A549 (cell line): ENCODE data around the gene TC2N. TPM values are rescaled to one million over a fixed set of nuclear protein-coding genes. Genes with fewer than 3 reads are reported as not detected.
A peak's percentile ranks its signal among the peaks of the same experiment; 100 is the strongest.

Source experiments
- ATAC-seq, 2 experiments: fragments of 200-7000 bp in 1 of 2; fragments of >200 bp in 1 of 2; cut with Nextera tagmentation in 1 of 2; cut with Tn5 transposase in 1 of 2; 3 replicates each; pipeline versions ENCODE4 v1.8.0 to v1.9.1; 2018 to 2020; ENCODE audit warnings: mild to moderate bottlenecking in 1 of 2, moderate library complexity in 1 of 2
- CTCF ChIA-PET: fragments of 300-600 bp; sonication (Branson Sonifier 250); formaldehyde crosslinking; extraction: SDS; loops from one replicate; lab custom pipeline; 2021; ENCODE audit warnings: antibody characterized with exemption, inconsistent platforms; lab: Yijun Ruan, JAX
- POLR2A ChIA-PET: fragments of 350-600 bp; formaldehyde crosslinking; extraction: SDS; loops from one replicate; lab custom pipeline; 2021; ENCODE audit warnings: antibody characterized with exemption, inconsistent platforms; lab: Yijun Ruan, JAX
- DNase-seq, 2 experiments: peaks; one replicate each; pipeline versions ENCODE4 v3.0.0 to v3.0.0-alpha.2; 2011 to 2016; ENCODE audit warnings: low read depth in 1 of 2, low spot score in 1 of 2
- FAIRE-seq: peaks from 2 replicates; lab custom pipeline; 2011; peaks lifted over from hg19 to GRCh38; lab: Jason Lieb, UNC
- H3K27ac ChIP-seq, 2 experiments: fragments of >200 bp; sonication (Bioruptor Twin); formaldehyde crosslinking; 3 replicates each; pipeline ENCODE4 v1.5.1; 2016 to 2017
- H3K4me1 ChIP-seq: fragments of >200 bp; sonication (Bioruptor Twin); formaldehyde crosslinking; 3 replicates; pipeline ENCODE4 v1.6.1; 2016
- H3K4me2 ChIP-seq: fragments of >200 bp; sonication (Bioruptor Twin); formaldehyde crosslinking; 3 replicates; pipeline ENCODE4 v1.6.1; 2016
- H3K4me3 ChIP-seq: fragments of >200 bp; sonication (Bioruptor Twin); formaldehyde crosslinking; 3 replicates; pipeline ENCODE4 v1.5.1; 2016
- H3K9me3 ChIP-seq: fragments of >200 bp; sonication (Bioruptor Twin); formaldehyde crosslinking; 3 replicates; pipeline ENCODE4 v1.6.1; 2016
- CHD2 ChIP-seq: fragments of 150-350 bp; IDR thresholded peaks from 2 replicates; pipeline ENCODE4 v1.6.1; 2014; ENCODE audit warnings: low read length; ENCODE audit not compliant: partially characterized antibody
- CHD4 ChIP-seq: fragments of 200-600 bp; sonication (generic); IDR thresholded peaks from 2 replicates; pipeline ENCODE4 v1.6.1; 2016; ENCODE audit warnings: antibody characterized with exemption, mild to moderate bottlenecking, borderline replicate concordance
- E2F6 ChIP-seq: IDR thresholded peaks from 2 replicates; pipeline ENCODE4 v1.6.1; 2012; ENCODE audit warnings: low read depth, borderline replicate concordance
- EHMT2 ChIP-seq: fragments of 200-600 bp; sonication (generic); IDR thresholded peaks from 2 replicates; pipeline ENCODE4 v1.6.1; 2016; ENCODE audit warnings: antibody characterized with exemption, low read depth, mild to moderate bottlenecking, moderate library complexity
- ELK1 ChIP-seq: fragments of 150-350 bp; IDR thresholded peaks from 2 replicates; pipeline ENCODE4 v1.6.1; 2014; ENCODE audit warnings: low read depth, mild to moderate bottlenecking, low read length
- EP300 ChIP-seq, 2 experiments: fragments of >200 bp; sonication (Bioruptor Twin); formaldehyde crosslinking; IDR thresholded peaks; 2 replicates in 1 of 2; 3 replicates in 1 of 2; pipeline ENCODE4 v1.6.1; 2016 to 2017
- FOSB ChIP-seq: fragments of 250-450 bp; sonication (Bioruptor Pico); IDR thresholded peaks from 2 replicates; pipeline ENCODE4 v1.5.0; 2020; ENCODE audit warnings: mild to moderate bottlenecking, moderate library complexity
- HDAC2 ChIP-seq: fragments of 200-600 bp; sonication (generic); IDR thresholded peaks from 2 replicates; pipeline ENCODE4 v1.6.1; 2016
- HEYL ChIP-seq: fragments of 250-450 bp; sonication (Bioruptor Pico); IDR thresholded peaks from 2 replicates; pipeline ENCODE4 v1.8.0; 2021; ENCODE audit warnings: mild to moderate bottlenecking, moderate library complexity
- HOXA7 ChIP-seq: fragments of 250-450 bp; sonication (Bioruptor Pico); IDR thresholded peaks from 2 replicates; pipeline ENCODE4 v1.5.0; 2020; ENCODE audit warnings: mild to moderate bottlenecking, moderate library complexity
- JUNB ChIP-seq: fragments of >200 bp; sonication (Bioruptor Twin); formaldehyde crosslinking; IDR thresholded peaks from 2 replicates; pipeline ENCODE4 v1.6.1; 2016
- KDM5A ChIP-seq: fragments of 200-600 bp; sonication (generic); IDR thresholded peaks from 2 replicates; pipeline ENCODE4 v1.6.1; 2016; ENCODE audit warnings: antibody characterized with exemption, mild to moderate bottlenecking
- MAFK ChIP-seq: fragments of 450-650 bp; IDR thresholded peaks from 2 replicates; pipeline ENCODE4 v1.6.1; 2014; ENCODE audit not compliant: partially characterized antibody
- MAX ChIP-seq: IDR thresholded peaks from 2 replicates; pipeline ENCODE4 v1.6.1; 2012
- MAZ ChIP-seq: fragments of 150-350 bp; IDR thresholded peaks from 2 replicates; pipeline ENCODE4 v1.6.1; 2014; ENCODE audit warnings: antibody characterized with exemption, low read depth, low read length, borderline replicate concordance
- POLR2A ChIP-seq: IDR thresholded peaks from 2 replicates; pipeline ENCODE4 v1.6.1; 2012; ENCODE audit warnings: mild to moderate bottlenecking, low read length
- POLR2AphosphoS2 ChIP-seq: conservative IDR thresholded peaks from 2 replicates; pipeline ENCODE4 v1.6.1; 2012; ENCODE audit warnings: low read length, improper control_type of control experiment, inconsistent platforms
- RNF2 ChIP-seq: fragments of 200-600 bp; sonication (generic); IDR thresholded peaks from 2 replicates; pipeline ENCODE4 v1.6.1; 2016; ENCODE audit warnings: low read depth, mild to moderate bottlenecking, antibody characterized with exemption, moderate library complexity, borderline replicate concordance
- ZC3H11A ChIP-seq: fragments of 450-650 bp; IDR thresholded peaks from 2 replicates; pipeline ENCODE4 v1.6.1; 2014; ENCODE audit warnings: antibody characterized with exemption, mild to moderate bottlenecking
- ZNF302 ChIP-seq: fragments of 250-450 bp; sonication (Bioruptor Pico); IDR thresholded peaks from 2 replicates; pipeline ENCODE4 v1.9.0; 2021; ENCODE audit warnings: inconsistent platforms, mild to moderate bottlenecking, moderate library complexity
- ZSCAN20 ChIP-seq: fragments of 250-450 bp; sonication (Bioruptor Pico); IDR thresholded peaks from 2 replicates; pipeline ENCODE4 v1.8.0; 2022; ENCODE audit warnings: mild to moderate bottlenecking, moderate library complexity
- WGBS: methylation state at CpG from one replicate; pipeline ENCODE4 v1.1.6; 2017; ENCODE audit errors: missing lambda C conversion rate; 5-methylcytosine and 5-hydroxymethylcytosine counted together
- polyA plus RNA-seq, 4 experiments: library from polyadenylated mRNA; depleted of rRNA in 3 of 4; stranded (reverse); fragments of >200 nt; fragmentation: RNase III in 1 of 4; extraction: RNeasy Plus Mini Kit Qiagen cat#74134 plus additional on column Dnase treatment in 1 of 4; gene quantifications; 2 replicates in 3 of 4; 3 replicates in 1 of 4; pipeline ENCODE4 v1.2.3, GENCODE V29; 2011 to 2017

The TC2N gene
- polyA plus RNA-seq, 2 of the 4 experiments (the other 2 are of a cell fraction), result 0.43 to 5.5 TPM

GRCh38 chr14:91876492-91876891, 9.2 kb upstream of the TC2N start:
- H3K4me3 ChIP-seq, result no peak overlapping the region
- no peaks in the 10 kb centered on the region for H3K9me3 ChIP-seq
- CTCF ChIA-PET, result no interaction called here
- H3K27ac ChIP-seq, result no peak overlapping the region
- POLR2A ChIA-PET, result interaction anchor here (0.7 kb wide), 1 partner anchor 863 kb away, joined by 3 read pairs; no protein-coding TSS in a partner anchor
- TF ChIP-seq MAZ, result no peak
- no peak for TF ChIP-seq ELK1
- no peak for TF ChIP-seq FOSB (CRISPR knock-in tag)
- no peak for TF ChIP-seq POLR2AphosphoS2
- no peak for TF ChIP-seq JUNB
- TF ChIP-seq MAX, result no peak
- TF ChIP-seq POLR2A, result no peak
- TF ChIP-seq MAFK, result no peak
- no peak for TF ChIP-seq EHMT2
- no peak for TF ChIP-seq CHD2
- no peak for TF ChIP-seq ZNF302 (CRISPR knock-in tag)
- TF ChIP-seq EP300 (IDR thresholded peaks at IDR 0.05), result no peak
- no peak for TF ChIP-seq KDM5A
- no peak for TF ChIP-seq CHD4
- TF ChIP-seq E2F6, result no peak
- TF ChIP-seq RNF2, result no peak
- no peak for TF ChIP-seq HDAC2
- TF ChIP-seq ZSCAN20 (CRISPR knock-in tag), result no peak
- TF ChIP-seq HEYL (CRISPR knock-in tag), result no peak
- H3K4me2 ChIP-seq, result no peak overlapping the region
- FAIRE-seq (no peak), ATAC-seq (no peak), DNase-seq (no peak)
- H3K4me1 ChIP-seq, result peaks cover 32% of the 10 kb centered on the region
- WGBS, result 85% methylated on average over 6 of the region's 6 CpGs

GRCh38 chr14:91875525-91876286, 8.4 kb upstream of the TC2N start:
- POLR2A ChIA-PET, result no interaction called here
- DNase-seq (no peak), FAIRE-seq (no peak), ATAC-seq (no peak)
- 59% methylated on average over 9 of the region's 9 CpGs for WGBS
- H3K4me3 ChIP-seq, result no peak overlapping the region
- CTCF ChIA-PET, result no interaction called here
- peak overlapping the region; percentile 34 to 46; a peak in 3 of 6 replicates for H3K27ac ChIP-seq
- no peak overlapping the region for H3K4me2 ChIP-seq
- H3K9me3 ChIP-seq, result no peaks in the 10 kb centered on the region
- peaks cover 37% of the 10 kb centered on the region for H3K4me1 ChIP-seq
- TF ChIP-seq ELK1, result no peak
- TF ChIP-seq FOSB (CRISPR knock-in tag), result no peak
- TF ChIP-seq HOXA7 (CRISPR knock-in tag), result no peak
- no peak for TF ChIP-seq ZC3H11A
- no peak for TF ChIP-seq CHD4
